H1 (cell line): Measurements from ENCODE around the gene ACADSB.

Experiments
- ASH2L ChIP-seq: fragments of 200-600, 300-600 bp; sonication (generic); IDR thresholded peaks from one replicate; pipeline ENCODE4 v1.7.1; 2017; ENCODE audit warnings: low read length
- CEBPB ChIP-seq: IDR thresholded peaks from 2 replicates; pipeline ENCODE4 v1.6.1; 2012; ENCODE audit warnings: low read depth, low read length
- CREB1 ChIP-seq: IDR thresholded peaks from 2 replicates; pipeline ENCODE4 v1.6.1; 2012; ENCODE audit warnings: inconsistent platforms
- EP300 ChIP-seq, 2 experiments: IDR thresholded peaks; 1 replicate in 1 of 2; 2 replicates in 1 of 2; pipeline ENCODE4 v1.6.1; 2011 to 2012; ENCODE audit warnings: low read depth in 2 of 2, low read length in 2 of 2, mild to moderate bottlenecking in 2 of 2, borderline replicate concordance in 1 of 2, inconsistent platforms in 1 of 2, moderate library complexity in 1 of 2
- HDAC6 ChIP-seq: IDR thresholded peaks from one replicate; pipeline ENCODE4 v1.7.1; 2012; ENCODE audit warnings: low read depth, mild to moderate bottlenecking, inconsistent platforms, low read length, moderate library complexity
- JUN ChIP-seq: IDR thresholded peaks from 2 replicates; pipeline ENCODE4 v1.6.1; 2011; ENCODE audit warnings: low read depth, mild to moderate bottlenecking, improper control_type of control experiment, low read length
- KDM1A ChIP-seq: fragments of 200-600, 300-600 bp; sonication (generic); IDR thresholded peaks from 2 replicates; pipeline ENCODE4 v1.7.1; 2016; ENCODE audit warnings: mild to moderate bottlenecking, low read length, borderline replicate concordance
- NRF1 ChIP-seq: IDR thresholded peaks from 2 replicates; pipeline ENCODE4 v1.6.1; 2011; ENCODE audit warnings: mild to moderate bottlenecking, low read depth, low read length, improper control_type of control experiment
- POLR2A ChIP-seq, 2 experiments: IDR thresholded peaks; 1 replicate in 1 of 2; 2 replicates in 1 of 2; pipeline ENCODE4 v1.6.1; 2011; ENCODE audit warnings: low read depth in 2 of 2, low read length in 2 of 2, mild to moderate bottlenecking in 2 of 2; ENCODE audit errors: control extremely low read depth in 1 of 2
- RBBP5 ChIP-seq: IDR thresholded peaks from 2 replicates; pipeline ENCODE4 v1.7.1; 2012; ENCODE audit warnings: low read depth, mild to moderate bottlenecking, inconsistent platforms, low read length, moderate library complexity, borderline replicate concordance
- SAP30 ChIP-seq: fragments of 300-600 bp; sonication (generic); IDR thresholded peaks from 2 replicates; pipeline ENCODE4 v1.7.1; 2012; ENCODE audit warnings: low read length, moderate library complexity, mild to moderate bottlenecking, inconsistent platforms; ENCODE audit not compliant: insufficient read depth, insufficient replicate concordance
- ZNF274 ChIP-seq: IDR thresholded peaks from 2 replicates; pipeline ENCODE4 v1.7.0; 2012; ENCODE audit warnings: low read length, borderline replicate concordance; ENCODE audit errors: extremely low read depth
- TF ChIP-seq, protein P1 (sequence below): IDR thresholded peaks from 2 replicates; pipeline ENCODE4 v1.6.1; 2012; ENCODE audit warnings: low read length, inconsistent platforms
- TF ChIP-seq, protein P2 (sequence below), 3 experiments: IDR thresholded peaks; 1 replicate in 2 of 3; 2 replicates in 1 of 3; pipeline versions ENCODE4 v1.5.1 to v1.6.1; 2011; ENCODE audit warnings: low read length in 3 of 3, mild to moderate bottlenecking in 3 of 3, inconsistent platforms in 2 of 3, low read depth in 1 of 3, moderate library complexity in 1 of 3; ENCODE audit not compliant: insufficient read depth in 1 of 3; ENCODE audit errors: control extremely low read depth in 1 of 3

- TF ChIP-seq, protein P1, sequence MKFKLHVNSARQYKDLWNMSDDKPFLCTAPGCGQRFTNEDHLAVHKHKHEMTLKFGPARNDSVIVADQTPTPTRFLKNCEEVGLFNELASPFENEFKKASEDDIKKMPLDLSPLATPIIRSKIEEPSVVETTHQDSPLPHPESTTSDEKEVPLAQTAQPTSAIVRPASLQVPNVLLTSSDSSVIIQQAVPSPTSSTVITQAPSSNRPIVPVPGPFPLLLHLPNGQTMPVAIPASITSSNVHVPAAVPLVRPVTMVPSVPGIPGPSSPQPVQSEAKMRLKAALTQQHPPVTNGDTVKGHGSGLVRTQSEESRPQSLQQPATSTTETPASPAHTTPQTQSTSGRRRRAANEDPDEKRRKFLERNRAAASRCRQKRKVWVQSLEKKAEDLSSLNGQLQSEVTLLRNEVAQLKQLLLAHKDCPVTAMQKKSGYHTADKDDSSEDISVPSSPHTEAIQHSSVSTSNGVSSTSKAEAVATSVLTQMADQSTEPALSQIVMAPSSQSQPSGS: no peak
- TF ChIP-seq NRF1 (no peak), ASH2L (no peak), CEBPB (no peak), KDM1A (no peak), JUN (no peak), RBBP5 (no peak), POLR2A (IDR thresholded peaks at IDR 0.05; ENCODE audit: control extremely low read depth in 1 of 2, low read depth in 2 of 2, low read length in 2 of 2) (no peak), SAP30 (no peak), HDAC6 (no peak), EP300 (IDR thresholded peaks at IDR 0.05; ENCODE audit: borderline replicate concordance in 1 of 2, low read depth in 2 of 2, low read length in 2 of 2) (no peak), ZNF274 (no peak), CREB1 (no peak)
- TF ChIP-seq, protein P2, sequence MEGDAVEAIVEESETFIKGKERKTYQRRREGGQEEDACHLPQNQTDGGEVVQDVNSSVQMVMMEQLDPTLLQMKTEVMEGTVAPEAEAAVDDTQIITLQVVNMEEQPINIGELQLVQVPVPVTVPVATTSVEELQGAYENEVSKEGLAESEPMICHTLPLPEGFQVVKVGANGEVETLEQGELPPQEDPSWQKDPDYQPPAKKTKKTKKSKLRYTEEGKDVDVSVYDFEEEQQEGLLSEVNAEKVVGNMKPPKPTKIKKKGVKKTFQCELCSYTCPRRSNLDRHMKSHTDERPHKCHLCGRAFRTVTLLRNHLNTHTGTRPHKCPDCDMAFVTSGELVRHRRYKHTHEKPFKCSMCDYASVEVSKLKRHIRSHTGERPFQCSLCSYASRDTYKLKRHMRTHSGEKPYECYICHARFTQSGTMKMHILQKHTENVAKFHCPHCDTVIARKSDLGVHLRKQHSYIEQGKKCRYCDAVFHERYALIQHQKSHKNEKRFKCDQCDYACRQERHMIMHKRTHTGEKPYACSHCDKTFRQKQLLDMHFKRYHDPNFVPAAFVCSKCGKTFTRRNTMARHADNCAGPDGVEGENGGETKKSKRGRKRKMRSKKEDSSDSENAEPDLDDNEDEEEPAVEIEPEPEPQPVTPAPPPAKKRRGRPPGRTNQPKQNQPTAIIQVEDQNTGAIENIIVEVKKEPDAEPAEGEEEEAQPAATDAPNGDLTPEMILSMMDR (IDR thresholded peaks at IDR 0.05; ENCODE audit: control extremely low read depth in 1 of 3, insufficient read depth in 1 of 3, low read depth in 1 of 3, low read length in 3 of 3): no peak
These were observed 26.8 kb downstream of the ACADSB start for GRCh38 chr10:123035467-123036086.
